Hematopoietic multipotent progenitor cell treated with erythropoietin and hydrocortisone succinate and interleukin-3 and kit ligand, for 6 days (in vitro differentiated cells): ENCODE measurements around the gene ANXA2.
A peak's percentile ranks its signal among the peaks of the same experiment; 100 is the strongest.
"Not testable (repeated sequence)": the region's sequence is repeated elsewhere in the genome, so short reads cannot be mapped to it uniquely, and the experiment has no call there.

Source experiments
- DNase-seq: peaks from one replicate; pipeline ENCODE4 v3.0.0-alpha.2; 2015

The ANXA2 gene

GRCh38 chr15:60408463-60408981 lies 10.7 kb upstream of the ANXA2 start:
- DNase-seq, result peak; percentile 74

GRCh38 chr15:60407415-60407805 lies 9.6 kb upstream of the ANXA2 start:
- DNase-seq, result no peak

GRCh38 chr15:60406513-60407414 lies 9.0 kb upstream of the ANXA2 start:
- no peak for DNase-seq

- DNase-seq, result no peak
Observed at GRCh38 chr15:60405399-60405798, 7.6 kb upstream of the ANXA2 start.

GRCh38 chr15:60404351-60404750 lies 6.6 kb upstream of the ANXA2 start:
- DNase-seq, result not testable (repeated sequence)

GRCh38 chr15:60400944-60401343 lies 3.2 kb upstream of the ANXA2 start:
- DNase-seq, result no peak

- DNase-seq, result no peak
Observed at GRCh38 chr15:60399931-60400330, 2.1 kb upstream of the ANXA2 start.

GRCh38 chr15:60399246-60399915 lies 1.6 kb upstream of the ANXA2 start:
- no peak for DNase-seq

GRCh38 chr15:60396958-60397771 lies 621 bp downstream of the ANXA2 start:
- peak; percentile 90 for DNase-seq

GRCh38 chr15:60396560-60396957 lies 1.2 kb downstream of the ANXA2 start:
- no peak for DNase-seq

GRCh38 chr15:60396100-60396499 lies 1.7 kb downstream of the ANXA2 start:
- no peak for DNase-seq

- peak; percentile 57 for DNase-seq
Observed at GRCh38 chr15:60395276-60396011, 2.3 kb downstream of the ANXA2 start.

- no peak for DNase-seq
Observed at GRCh38 chr15:60394689-60395097, 3.1 kb downstream of the ANXA2 start.

- no peak for DNase-seq
Observed at GRCh38 chr15:60392986-60393790, 4.6 kb downstream of the ANXA2 start.

- DNase-seq, result peak; percentile 18
Observed at GRCh38 chr15:60392601-60392985, 5.2 kb downstream of the ANXA2 start.

- DNase-seq, result no peak
Observed at GRCh38 chr15:60391722-60392315, 6.0 kb downstream of the ANXA2 start.

- DNase-seq, result peak; percentile 14
Observed at GRCh38 chr15:60390871-60391501, 6.8 kb downstream of the ANXA2 start.

- DNase-seq, result no peak
Observed at GRCh38 chr15:60390231-60390630, 7.6 kb downstream of the ANXA2 start.

- no peak for DNase-seq
Observed at GRCh38 chr15:60389261-60390077, 8.3 kb downstream of the ANXA2 start.

- no peak for DNase-seq
Observed at GRCh38 chr15:60387321-60387720, 10.5 kb downstream of the ANXA2 start.
